ENCODE data around the gene APOBEC4.
"Not testable (repeated sequence)": the region's sequence is repeated elsewhere in the genome, so short reads cannot be mapped to it uniquely, and the experiment has no call there.

The APOBEC4 gene, protein sequence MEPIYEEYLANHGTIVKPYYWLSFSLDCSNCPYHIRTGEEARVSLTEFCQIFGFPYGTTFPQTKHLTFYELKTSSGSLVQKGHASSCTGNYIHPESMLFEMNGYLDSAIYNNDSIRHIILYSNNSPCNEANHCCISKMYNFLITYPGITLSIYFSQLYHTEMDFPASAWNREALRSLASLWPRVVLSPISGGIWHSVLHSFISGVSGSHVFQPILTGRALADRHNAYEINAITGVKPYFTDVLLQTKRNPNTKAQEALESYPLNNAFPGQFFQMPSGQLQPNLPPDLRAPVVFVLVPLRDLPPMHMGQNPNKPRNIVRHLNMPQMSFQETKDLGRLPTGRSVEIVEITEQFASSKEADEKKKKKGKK

DNA sequence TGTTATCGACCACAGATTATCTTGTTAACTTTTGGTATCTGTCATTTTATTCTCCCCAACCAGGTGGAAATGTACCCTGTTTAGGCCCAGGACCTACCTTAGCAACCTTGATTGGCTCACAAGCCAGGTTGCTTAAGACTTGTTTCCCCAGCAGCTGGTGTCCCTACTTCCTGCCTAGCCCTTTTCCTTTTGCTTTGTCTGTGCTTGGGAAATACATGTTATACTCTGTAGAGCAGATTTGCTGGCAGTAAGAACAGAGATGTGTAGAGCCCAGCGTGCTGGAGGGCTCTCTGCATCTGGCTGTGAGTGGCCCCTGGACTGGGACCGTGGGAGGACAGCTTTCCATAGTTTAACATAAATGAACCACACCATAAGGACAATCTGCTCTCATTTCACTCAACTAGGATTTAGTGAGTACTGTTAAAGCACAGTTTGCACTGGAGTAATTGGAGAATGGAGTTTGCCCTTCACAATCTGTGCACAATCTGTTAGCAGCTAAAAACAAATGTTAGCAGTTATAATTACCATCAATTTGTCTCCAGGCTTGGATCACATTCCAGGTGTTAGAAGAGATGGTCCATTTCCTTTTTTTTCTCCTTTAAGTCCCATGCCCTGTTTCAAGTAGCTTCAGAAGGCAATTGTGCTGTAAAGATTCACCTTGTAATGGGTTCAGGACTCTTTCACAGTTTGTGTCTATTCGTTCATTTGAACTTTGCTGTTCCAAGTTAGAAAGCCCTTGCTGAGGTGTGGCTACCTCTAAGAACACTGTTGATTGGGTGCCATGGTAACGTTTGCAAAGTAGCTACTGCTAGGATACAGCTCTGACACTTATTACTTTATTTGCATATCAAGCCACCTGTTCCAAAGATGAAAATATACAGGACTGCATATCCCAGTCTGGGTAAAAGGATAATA, at the start of gene APOBEC4:
APOBEC4 (minus strand) TSS at position 770 of the 915 bp plus-strand sequence. CDS start 4,535 bp downstream, outside the sequence.
- DNase-seq (ENCODE audit: low read depth in 1 of 2, low spot score in 1 of 2): no peak

DNA sequence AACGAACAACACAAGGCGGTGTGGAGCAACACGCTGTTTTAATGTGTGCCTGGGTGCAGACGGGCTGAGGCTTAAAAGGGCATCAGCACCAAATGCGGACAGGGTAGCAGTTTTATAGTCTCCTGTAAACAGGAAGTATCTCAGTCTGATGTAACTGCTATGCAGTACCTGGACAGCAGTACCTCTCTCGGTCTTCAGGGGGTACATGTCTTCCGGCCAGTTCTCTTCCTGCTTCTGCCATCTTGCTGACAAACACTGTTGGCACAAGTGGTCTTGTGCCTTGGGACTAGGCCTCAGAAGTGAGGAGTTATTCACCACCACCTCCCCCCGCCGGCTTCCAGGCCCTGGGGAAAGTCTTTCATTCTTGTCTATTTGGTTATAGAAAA, 49.7 kb upstream of the APOBEC4 start:
- no peak for DNase-seq (ENCODE audit: low read depth in 1 of 2, low spot score in 1 of 2)

DNA sequence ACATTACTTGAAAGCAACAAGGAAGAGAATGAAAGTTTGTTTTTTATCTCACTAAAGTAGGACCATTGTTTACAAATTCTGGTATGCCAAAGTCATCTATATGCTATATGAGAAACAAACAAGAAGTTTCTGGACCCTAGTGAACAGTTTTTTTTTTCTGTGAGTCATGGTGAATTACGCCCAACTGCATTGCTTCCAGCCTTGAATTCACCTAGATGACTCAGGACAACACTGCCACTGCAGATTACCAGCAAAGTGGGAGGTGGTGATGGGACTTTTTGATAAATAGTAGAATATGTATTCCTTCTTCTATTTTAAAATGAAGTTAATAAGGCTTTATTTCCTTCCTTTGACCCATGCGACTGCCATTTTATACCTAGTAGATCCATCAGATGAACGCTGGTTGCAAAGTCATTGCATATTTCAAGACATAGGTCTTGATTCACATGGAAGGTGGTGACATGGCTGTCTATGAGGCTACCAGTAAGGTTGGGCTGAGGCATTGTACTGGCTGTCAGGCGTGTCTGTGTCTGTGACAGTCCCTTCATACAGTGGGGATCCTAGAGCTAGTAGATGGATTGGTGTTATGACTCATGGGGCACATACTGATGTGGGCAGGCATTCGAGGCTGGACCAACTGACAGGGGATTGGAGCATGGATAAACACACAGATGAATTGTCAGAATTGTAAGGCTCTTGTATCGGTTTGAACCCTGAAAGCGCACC, 49.1 kb upstream of the APOBEC4 start:
- no peak for DNase-seq (ENCODE audit: low read depth in 1 of 2, low spot score in 1 of 2)

DNA sequence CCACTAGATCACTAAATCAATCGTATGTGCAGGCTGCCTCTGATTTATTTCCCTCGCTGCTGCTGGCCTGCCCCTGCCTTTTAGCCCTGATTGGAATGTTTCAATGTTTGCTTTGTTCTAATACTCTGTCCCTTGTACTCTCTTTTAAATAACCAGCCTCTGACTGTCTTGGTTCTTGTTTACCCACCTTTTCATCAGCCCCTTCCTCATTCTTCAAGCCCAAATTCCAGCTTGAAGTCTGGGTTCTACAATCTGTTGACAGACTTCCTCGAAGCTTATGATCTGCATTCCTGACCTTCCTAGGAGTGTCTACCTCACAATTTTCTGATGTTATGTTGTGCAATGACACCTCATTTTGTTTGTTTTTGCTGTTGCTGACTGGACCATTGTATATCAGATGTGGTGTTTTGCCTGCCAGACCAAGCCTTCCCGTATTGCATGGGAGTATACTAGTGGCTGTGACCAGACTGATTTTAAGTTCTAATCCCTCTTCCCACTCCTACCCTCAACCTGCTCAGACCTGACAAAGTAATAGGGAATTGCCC, 46.6 kb upstream of the APOBEC4 start:
- DNase-seq (ENCODE audit: low read depth in 1 of 2, low spot score in 1 of 2): no peak

DNA sequence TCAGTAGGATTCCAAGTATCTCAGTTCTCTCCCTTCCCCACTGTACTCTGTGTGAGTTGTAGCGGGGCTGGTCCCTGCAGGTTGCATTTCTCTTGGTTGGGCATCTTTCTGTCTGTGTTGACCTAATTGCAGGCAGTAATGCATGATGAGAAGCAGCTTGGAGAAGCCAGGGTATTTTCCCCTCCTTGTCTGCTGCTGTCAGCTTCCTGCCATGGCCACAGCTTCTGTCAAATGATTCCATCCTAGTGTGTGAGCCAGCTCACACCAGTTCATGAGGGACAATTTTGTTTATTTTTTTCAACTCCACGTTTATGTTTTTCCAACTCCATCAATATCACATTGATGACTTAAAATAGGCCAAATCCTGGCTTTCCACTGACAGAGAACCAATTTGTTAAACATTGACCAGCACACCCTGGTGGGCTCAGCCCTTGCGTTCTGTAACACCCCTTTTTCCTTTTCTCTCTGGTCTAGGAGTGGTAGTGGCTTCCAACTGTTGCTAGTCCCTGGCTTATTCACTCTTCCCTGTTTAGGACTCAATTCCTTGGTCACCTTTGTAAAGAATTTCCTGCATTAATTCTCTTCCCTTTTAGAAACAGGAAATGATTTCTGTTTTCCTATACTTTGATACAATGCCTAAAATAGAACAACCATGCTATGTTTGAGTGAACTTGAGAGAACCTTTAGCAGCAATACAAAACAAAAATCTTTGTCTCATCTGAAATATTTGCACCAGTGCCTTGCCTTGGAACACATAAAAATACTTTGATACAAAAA, 44.9 kb upstream of the APOBEC4 start:
- DNase-seq (ENCODE audit: low read depth in 1 of 2, low spot score in 1 of 2): no peak

DNA sequence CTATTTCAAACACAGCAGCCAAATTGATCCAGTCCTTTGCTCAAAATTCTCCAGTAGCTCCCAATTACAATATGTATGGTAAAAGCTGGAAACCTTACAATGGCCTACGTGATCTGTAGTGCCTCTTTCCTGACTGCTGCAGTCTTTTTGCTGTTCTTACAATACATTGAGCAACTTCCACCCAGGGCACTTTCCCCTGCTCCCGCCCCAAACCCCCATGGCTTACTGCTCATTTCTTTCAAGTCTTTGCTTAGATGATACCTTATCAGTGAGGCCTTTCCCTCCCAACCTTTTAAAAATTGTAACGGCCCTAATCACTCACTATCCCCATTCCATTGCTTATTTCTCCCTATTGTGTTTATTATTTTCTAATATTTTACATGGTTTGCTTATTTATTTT, 43.9 kb upstream of the APOBEC4 start:
- no peak for DNase-seq (ENCODE audit: low read depth in 1 of 2, low spot score in 1 of 2)

DNA sequence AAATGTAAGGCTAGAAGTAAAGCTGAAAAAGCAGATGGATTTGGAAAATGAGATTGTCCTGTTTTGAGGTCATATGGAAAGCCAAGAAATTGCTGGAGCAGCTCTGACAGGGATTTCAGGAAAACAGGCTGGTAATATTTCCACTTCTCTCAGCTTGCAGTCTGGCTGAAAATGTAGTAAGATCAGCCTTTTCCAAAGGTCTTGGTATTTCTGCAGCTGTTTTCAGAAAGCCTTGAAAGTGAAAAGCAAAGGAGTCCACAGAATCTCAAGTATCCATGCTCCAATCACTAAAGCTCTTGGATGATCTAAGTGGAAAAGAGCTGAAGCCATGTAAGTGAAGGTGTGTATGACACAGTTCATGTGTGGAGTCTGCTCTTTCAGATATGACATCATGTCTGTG, 41.6 kb upstream of the APOBEC4 start:
- DNase-seq (ENCODE audit: low read depth in 1 of 2, low spot score in 1 of 2): no peak

DNA sequence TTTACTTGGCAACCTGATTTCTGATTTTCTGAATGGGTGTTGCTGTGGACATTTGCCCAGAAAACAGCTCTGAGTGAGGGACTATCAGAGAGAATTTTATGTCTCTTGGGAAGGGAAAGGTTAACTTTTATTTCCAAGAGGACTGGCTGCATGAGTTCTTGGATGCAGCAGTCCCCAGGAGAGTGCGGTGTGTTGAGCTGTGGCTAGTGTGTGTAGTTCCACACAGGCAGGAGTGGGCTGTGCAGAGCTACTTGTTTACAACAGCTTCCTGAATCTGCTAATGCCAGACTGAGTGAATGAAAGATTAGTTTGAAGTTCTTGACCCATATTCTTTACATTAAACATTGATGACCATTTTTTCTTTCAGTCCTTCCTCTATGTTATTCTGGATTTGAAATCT, 41.0 kb upstream of the APOBEC4 start:
- DNase-seq (ENCODE audit: low read depth in 1 of 2, low spot score in 1 of 2): no peak

DNA sequence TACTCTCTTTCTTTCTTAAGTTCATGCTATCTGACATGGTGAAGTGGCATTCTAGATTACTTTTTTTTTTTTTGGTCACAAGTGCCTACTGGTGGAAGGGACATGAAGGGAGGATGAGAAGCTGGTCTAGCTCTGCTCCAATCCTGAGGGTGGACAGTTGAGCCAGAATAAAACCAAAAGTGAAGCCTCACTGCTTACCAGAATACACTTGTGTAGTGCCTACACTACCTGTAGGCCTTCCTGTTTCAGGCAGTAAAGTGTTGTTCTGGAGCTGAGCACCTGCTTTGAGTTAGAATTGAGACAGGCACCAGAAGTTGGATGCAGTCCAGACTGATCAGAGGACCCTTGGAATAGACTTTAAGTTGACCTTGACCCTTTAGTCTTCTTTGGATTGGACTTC, 40.4 kb upstream of the APOBEC4 start:
- DNase-seq (ENCODE audit: low read depth in 1 of 2, low spot score in 1 of 2): no peak

DNA sequence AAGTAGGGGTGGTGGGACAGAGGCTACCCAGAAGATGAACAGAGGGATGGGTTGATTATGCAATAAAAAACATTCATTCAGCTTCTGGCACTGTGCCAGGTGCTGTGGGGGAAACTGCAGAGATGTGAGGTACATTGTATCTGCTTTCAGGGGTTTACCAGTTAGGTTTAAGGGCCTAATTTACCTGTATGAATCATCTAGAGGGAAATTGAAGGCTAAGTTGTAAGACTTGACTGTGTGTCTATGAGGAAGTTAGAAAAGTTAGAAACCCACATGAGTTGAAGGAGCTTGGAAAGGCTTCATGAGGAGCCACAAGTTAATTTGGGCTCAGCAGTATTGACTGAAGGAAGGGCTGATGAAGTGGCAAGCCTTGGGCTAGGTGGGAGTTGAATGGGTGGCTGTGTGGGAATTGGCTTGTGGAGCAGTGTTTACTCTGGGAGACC, 36.7 kb upstream of the APOBEC4 start:
- DNase-seq (ENCODE audit: low read depth in 1 of 2, low spot score in 1 of 2): no peak

DNA sequence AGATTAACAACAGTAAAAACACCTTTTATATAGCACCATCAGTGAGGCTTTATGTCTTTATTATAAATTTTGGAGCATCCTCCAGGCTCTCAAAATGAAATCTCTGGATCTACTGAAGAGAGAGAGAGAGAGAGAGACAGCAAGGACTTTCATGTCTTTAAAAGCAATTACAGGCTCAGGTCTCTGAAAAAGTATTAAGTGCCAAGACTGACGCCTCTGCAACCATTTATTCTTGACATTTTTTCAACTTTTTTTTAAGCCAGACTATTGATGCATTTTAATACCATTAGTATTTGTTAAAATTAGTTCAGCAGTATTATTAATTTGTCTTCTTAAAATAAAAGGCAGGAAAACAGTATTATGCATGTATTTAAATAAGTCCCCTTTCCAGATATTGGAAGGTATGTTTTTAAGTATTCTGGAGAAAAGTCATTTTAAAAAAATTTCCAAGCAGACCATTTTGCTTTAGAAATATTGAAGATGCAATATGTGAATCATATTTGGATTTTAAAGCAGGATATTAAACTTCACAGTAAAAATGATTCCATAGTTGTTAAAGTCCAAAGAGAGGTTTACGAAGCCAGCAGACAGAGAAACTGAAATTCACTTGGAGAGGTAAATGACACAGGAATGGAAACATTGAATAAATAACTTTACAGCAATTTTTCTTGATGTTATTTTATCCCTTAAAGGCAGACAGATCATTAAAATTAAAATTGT, 35.4 kb upstream of the APOBEC4 start:
- no peak for DNase-seq (ENCODE audit: low read depth in 1 of 2, low spot score in 1 of 2)

DNA sequence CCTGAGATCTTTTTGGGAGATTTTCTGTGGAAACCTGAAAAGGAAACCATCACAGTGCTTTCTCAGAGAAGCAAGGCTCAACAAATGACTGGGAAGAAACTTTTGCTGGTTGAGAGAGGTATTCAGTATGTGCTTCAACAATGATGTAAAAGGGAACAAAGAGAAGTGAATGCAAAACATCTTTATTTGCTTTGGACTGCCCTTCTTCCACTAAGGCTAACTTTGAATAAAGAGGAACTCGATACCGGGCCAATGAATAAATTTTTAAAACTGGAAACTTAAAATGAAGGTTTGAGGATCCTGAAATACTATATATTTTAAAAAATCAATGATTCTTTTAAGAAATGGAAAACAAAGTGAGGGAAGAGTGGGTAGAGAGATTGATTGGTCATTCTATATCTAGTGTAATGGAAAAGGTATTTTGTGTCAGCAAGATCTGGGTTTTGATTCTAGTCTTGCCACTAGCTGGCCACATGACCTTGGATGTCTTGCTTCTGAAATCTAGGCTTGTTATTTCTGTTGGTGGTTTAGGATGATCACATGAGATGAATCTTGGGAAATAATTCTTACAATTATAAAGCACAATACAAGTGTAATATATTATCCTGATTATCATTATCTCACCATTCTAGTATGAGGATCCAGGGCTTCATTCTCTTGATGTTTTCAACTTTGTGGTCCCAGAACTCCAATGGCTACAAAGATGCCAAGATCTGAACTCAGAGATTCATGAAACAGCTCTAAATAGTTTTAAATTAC, 34.6 kb upstream of the APOBEC4 start:
- no peak for DNase-seq (ENCODE audit: low read depth in 1 of 2, low spot score in 1 of 2)

DNA sequence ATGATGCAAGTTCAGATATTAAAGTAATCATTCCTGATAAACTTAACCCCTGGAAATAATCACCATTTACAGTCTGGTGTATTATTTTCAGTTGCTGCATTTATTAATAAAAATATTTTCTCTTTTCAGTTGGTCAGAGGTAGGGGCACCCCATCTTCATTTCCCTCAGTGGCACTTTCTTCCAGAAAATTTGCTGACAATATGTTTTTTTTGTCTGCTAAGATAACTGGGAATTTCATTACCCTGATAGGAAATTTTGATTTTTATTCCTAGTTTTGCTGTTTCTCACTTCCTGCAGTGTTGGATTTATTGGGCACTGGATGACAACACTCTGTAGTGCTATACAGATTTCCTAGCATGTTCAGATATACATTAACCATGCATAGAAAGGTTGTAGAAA, 33.1 kb upstream of the APOBEC4 start:
- no peak for DNase-seq (ENCODE audit: low read depth in 1 of 2, low spot score in 1 of 2)

DNA sequence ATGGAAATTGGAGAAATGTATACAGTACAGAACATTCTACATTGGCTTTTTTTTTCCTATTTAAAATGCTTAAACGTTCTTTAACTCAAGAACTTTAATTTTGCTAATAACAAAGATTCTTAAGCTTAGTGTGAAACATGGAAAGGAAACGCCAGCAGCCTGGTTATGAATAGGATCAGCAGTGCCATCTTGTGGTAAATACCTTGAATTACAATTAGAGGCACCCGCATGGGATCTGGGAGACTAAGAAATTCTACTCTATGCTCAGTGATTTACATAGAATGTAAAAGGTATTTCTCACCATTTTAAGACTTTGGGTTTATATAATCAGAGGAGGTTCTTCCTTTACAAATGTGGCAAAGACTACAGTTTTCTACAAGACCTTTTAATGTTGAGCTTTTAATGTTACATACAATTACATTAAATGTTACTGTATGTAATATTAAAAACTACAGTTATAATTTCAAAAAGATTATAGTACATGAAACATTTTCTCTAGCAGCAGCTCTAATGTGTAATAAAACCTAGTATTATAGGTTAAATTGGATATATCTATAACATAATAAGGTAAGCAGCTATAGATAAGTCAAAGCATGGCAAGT, 32.1 kb upstream of the APOBEC4 start:
- no peak for DNase-seq (ENCODE audit: low read depth in 1 of 2, low spot score in 1 of 2)

DNA sequence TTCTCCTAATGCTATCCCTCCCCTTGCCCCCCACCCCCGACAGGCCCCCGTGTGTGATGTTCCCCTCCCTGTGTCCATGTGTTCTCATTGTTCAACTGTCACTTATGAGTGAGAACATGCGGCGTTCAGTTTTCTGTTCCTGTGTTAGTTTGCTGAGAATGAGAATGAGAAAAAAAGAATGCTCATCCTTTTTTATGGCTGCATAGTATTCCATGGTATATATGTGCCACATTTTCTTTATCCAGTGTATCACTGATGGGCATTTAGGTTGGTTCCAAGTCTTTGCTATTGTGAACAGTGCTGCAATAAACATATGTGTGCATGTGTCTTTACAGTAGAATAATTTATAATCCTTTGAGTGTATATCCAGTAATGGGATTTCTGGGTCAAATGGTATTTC, 26.2 kb upstream of the APOBEC4 start:
- not testable (repeated sequence) for DNase-seq (ENCODE audit: low read depth in 1 of 2, low spot score in 1 of 2)

DNA sequence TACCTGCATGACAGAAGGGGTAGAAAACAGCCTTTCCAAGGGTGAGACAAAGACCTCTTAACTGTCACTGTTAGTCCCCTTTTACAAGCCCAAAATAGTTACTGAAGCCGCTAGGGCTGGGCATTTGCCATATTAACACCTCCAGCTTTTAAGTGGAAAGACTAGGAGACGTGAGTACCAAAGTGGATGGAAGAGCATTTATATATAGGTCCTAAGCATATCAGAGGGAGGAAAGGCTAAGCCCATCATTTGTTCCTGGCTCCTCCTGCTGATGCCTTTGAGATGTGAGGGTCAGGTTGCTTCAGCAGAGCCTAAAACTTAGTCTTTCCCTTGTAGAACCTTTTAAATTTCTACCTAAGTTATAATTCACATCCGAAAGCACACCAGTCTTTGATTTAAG, 25.7 kb upstream of the APOBEC4 start:
- DNase-seq (ENCODE audit: low read depth in 1 of 2, low spot score in 1 of 2): no peak

DNA sequence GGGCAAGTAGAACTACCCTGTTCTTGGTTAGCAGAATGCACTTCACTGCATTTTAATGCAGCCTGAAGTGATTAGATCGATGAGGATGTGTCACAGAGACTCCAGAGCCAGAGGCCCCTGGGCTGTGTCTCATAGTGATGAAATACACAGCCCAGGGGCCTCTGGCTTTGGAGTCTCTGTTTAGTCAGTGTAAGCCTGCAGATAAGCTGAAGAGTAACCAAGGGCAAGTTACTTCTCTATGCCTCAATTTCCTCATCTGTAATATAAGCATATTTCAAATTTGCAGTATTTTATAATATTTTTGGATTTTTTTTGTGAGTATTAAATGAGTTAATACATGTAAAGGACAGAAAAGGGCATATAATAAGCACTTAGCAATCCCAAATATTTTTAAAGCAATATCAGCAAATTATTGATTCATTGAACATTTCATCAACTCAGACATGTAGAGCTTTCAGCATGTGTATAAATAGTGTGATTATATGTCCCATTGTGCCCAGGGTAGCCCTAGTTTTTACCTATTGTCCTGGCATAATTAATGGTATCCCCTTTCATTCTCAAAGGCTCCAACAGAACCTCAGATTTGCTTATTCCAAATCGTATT, 23.6 kb upstream of the APOBEC4 start:
- DNase-seq (ENCODE audit: low read depth in 1 of 2, low spot score in 1 of 2): no peak

DNA sequence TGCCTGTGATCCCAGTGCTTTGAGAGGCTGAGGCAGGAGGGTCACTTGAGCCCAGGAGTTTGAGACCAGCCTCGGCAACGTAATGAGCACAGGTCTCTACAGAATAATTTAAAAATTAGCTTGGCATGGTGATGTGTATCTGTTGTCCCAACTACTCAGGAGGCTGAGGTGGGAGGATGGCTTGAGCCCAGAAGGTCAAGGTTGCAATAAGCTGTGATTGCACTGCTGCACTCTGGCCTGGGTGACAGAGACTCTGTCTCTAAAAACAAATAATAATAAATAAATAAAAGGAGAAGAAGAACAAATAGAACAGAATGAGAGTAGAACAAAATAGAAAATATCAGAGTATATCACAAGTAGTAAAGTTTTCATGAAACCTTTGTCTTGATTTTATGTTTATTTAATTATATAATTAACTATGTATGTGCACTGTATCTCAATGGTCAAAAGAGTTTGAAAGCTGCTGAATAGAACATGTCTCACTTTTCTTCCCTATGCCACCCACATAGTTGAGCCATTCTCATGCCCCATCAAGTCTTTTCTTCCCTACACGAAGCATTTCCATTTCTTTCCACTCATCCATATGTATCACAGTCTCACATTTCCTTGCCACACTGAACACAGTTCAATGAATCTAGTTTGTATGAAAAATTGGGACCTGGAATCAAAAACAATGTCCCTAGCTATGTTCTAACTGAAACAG, 22.9 kb upstream of the APOBEC4 start:
- DNase-seq (ENCODE audit: low read depth in 1 of 2, low spot score in 1 of 2): no peak
